ENCODE results near the gene VCAN. TPM values are rescaled to one million over a fixed set of nuclear protein-coding genes. Genes with fewer than 3 reads are reported as not detected.

Gene VCAN
- polyA plus RNA-seq, 1 donor from 2014 or later = 1,185 TPM

- no peak for TF ChIP-seq RAD21 (conservative IDR thresholded peaks at IDR 0.05)
- no peak for TF ChIP-seq TAF1 (IDR thresholded peaks at IDR 0.05; ENCODE audit: low read depth)
- TF ChIP-seq MXI1 (conservative IDR thresholded peaks at IDR 0.05; ENCODE audit: poor library complexity, severe bottlenecking) = no peak
- TF ChIP-seq SMC3 (conservative IDR thresholded peaks at IDR 0.05; ENCODE audit: poor library complexity) = no peak
- no peak for TF ChIP-seq POLR2AphosphoS5 (IDR thresholded peaks at IDR 0.05)
- TF ChIP-seq EP300 (conservative IDR thresholded peaks at IDR 0.05; ENCODE audit: poor library complexity, severe bottlenecking) = no peak
- no peak for TF ChIP-seq CTCF (IDR thresholded peaks at IDR 0.05; ENCODE audit: poor library complexity, severe bottlenecking)
- TF ChIP-seq REST (IDR thresholded peaks at IDR 0.05; ENCODE audit: borderline replicate concordance) = no peak
- TF ChIP-seq EZH2 (IDR thresholded peaks at IDR 0.05; ENCODE audit: borderline replicate concordance, insufficient read depth, low read length, poor library complexity, severe bottlenecking) = no peak
- H3F3A ChIP-seq (ENCODE audit: insufficient read depth, low read length, poor library complexity, severe bottlenecking) = no peaks in the 10 kb centered on the region
- H3K9me3 ChIP-seq (ENCODE audit: low read length) = peaks cover 4% of the 10 kb centered on the region
- H3K9ac ChIP-seq (ENCODE audit: low read length) = no peak overlapping the region
- no peak overlapping the region for H3K4me2 ChIP-seq (ENCODE audit: low read length)
- no peaks in the 10 kb centered on the region for H4K20me1 ChIP-seq (ENCODE audit: insufficient read depth)
- no peaks in the 10 kb centered on the region for H3K27me3 ChIP-seq (ENCODE audit: insufficient read depth, low read depth, low read length)
- peaks cover 6% of the 10 kb centered on the region for H3K36me3 ChIP-seq (ENCODE audit: insufficient read depth, low read length)
- H3K9me2 ChIP-seq (ENCODE audit: insufficient read depth, low read length) = no peaks in the 10 kb centered on the region
- H2AFZ ChIP-seq (ENCODE audit: low read depth, low read length) = no peak overlapping the region
- no peak overlapping the region for H3K4me3 ChIP-seq (ENCODE audit: low read length)
- no peaks in the 10 kb centered on the region for H3K79me2 ChIP-seq (replicated peaks; ENCODE audit: insufficient read depth, low read length)
- no peak overlapping the region for H3K27ac ChIP-seq (ENCODE audit: low read length)
These were observed 37.7 kb upstream of the VCAN start for GRCh38 chr5:83433891-83434290.

- no peaks in the 10 kb centered on the region for H3K9me2 ChIP-seq (ENCODE audit: insufficient read depth, low read length)
- H3K27ac ChIP-seq (ENCODE audit: low read length) = no peak overlapping the region
- H3F3A ChIP-seq (ENCODE audit: insufficient read depth, low read length, poor library complexity, severe bottlenecking) = no peaks in the 10 kb centered on the region
- H3K4me2 ChIP-seq (ENCODE audit: low read length) = no peak overlapping the region
- H3K4me3 ChIP-seq (ENCODE audit: low read length) = no peak overlapping the region
- peaks cover under 1% of the 10 kb centered on the region for H3K9me3 ChIP-seq (ENCODE audit: low read length)
- TF ChIP-seq EP300 (conservative IDR thresholded peaks at IDR 0.05; ENCODE audit: poor library complexity, severe bottlenecking) (no peak), EZH2 (IDR thresholded peaks at IDR 0.05; ENCODE audit: borderline replicate concordance, insufficient read depth, low read length, poor library complexity, severe bottlenecking) (no peak)
- no peaks in the 10 kb centered on the region for H3K27me3 ChIP-seq (ENCODE audit: insufficient read depth, low read depth, low read length)
- H4K20me1 ChIP-seq (ENCODE audit: insufficient read depth) = no peaks in the 10 kb centered on the region
- H3K36me3 ChIP-seq (ENCODE audit: insufficient read depth, low read length) = peaks cover 1% of the 10 kb centered on the region
- H3K79me2 ChIP-seq (replicated peaks; ENCODE audit: insufficient read depth, low read length) = no peaks in the 10 kb centered on the region
- H3K9ac ChIP-seq (ENCODE audit: low read length) = no peak overlapping the region
- no peak overlapping the region for H2AFZ ChIP-seq (ENCODE audit: low read depth, low read length)
These were observed 36.6 kb upstream of the VCAN start for GRCh38 chr5:83434946-83435345.

GRCh38 chr5:83436276-83436675 is 35.3 kb upstream of the VCAN start:
- Histone ChIP-seq H2AFZ (ENCODE audit: low read depth, low read length) (no peak overlapping the region), H3K79me2 (replicated peaks; ENCODE audit: insufficient read depth, low read length) (no peaks in the 10 kb centered on the region), H3K9me3 (ENCODE audit: low read length) (no peaks in the 10 kb centered on the region), H3K36me3 (ENCODE audit: insufficient read depth, low read length) (no peaks in the 10 kb centered on the region), H4K20me1 (ENCODE audit: insufficient read depth) (no peaks in the 10 kb centered on the region), H3K9ac (ENCODE audit: low read length) (no peak overlapping the region), H3K9me2 (ENCODE audit: insufficient read depth, low read length) (no peaks in the 10 kb centered on the region), H3K4me3 (ENCODE audit: low read length) (no peak overlapping the region), H3F3A (ENCODE audit: insufficient read depth, low read length, poor library complexity, severe bottlenecking) (no peaks in the 10 kb centered on the region), H3K27me3 (ENCODE audit: insufficient read depth, low read depth, low read length) (no peaks in the 10 kb centered on the region), H3K27ac (ENCODE audit: low read length) (no peak overlapping the region), H3K4me2 (ENCODE audit: low read length) (no peak overlapping the region)
- TF ChIP-seq REST (IDR thresholded peaks at IDR 0.05; ENCODE audit: borderline replicate concordance) (no peak), MXI1 (conservative IDR thresholded peaks at IDR 0.05; ENCODE audit: poor library complexity, severe bottlenecking) (no peak), EP300 (conservative IDR thresholded peaks at IDR 0.05; ENCODE audit: poor library complexity, severe bottlenecking) (no peak), RAD21 (conservative IDR thresholded peaks at IDR 0.05) (no peak), SMC3 (conservative IDR thresholded peaks at IDR 0.05; ENCODE audit: poor library complexity) (no peak), POLR2AphosphoS5 (IDR thresholded peaks at IDR 0.05) (no peak), EZH2 (IDR thresholded peaks at IDR 0.05; ENCODE audit: borderline replicate concordance, insufficient read depth, low read length, poor library complexity, severe bottlenecking) (no peak), CTCF (IDR thresholded peaks at IDR 0.05; ENCODE audit: poor library complexity, severe bottlenecking) (no peak), TAF1 (IDR thresholded peaks at IDR 0.05; ENCODE audit: low read depth) (no peak)

Measured in neural cell (in vitro differentiated cells).